DOHH2 (cell line): Measurements from ENCODE around the gene VAV2.

Experiments used
- H3F3A ChIP-seq: fragments of 200-600 bp; sonication (generic), shearing (Covaris generic); 2 replicates; pipeline ENCODE4 v1.6.0; 2016; ENCODE audit warnings: antibody characterized with exemption, mild to moderate bottlenecking; ENCODE audit not compliant: control insufficient read depth, insufficient read depth
- H3K27ac ChIP-seq: fragments of 200-600 bp; sonication (generic); 2 replicates; pipeline ENCODE4 v1.5.1; 2014; ENCODE audit warnings: low read depth, mild to moderate bottlenecking, low read length, moderate library complexity
- H3K27me3 ChIP-seq: fragments of 200-600 bp; sonication (generic); 2 replicates; pipeline ENCODE4 v1.6.1; 2014; ENCODE audit warnings: mild to moderate bottlenecking, low read length, mixed read lengths; ENCODE audit not compliant: control insufficient read depth
- H3K36me3 ChIP-seq: fragments of 200-600 bp; sonication (generic); 2 replicates; pipeline ENCODE4 v1.6.1; 2014; ENCODE audit warnings: mild to moderate bottlenecking, low read length, moderate library complexity, mixed read lengths; ENCODE audit not compliant: control insufficient read depth
- H3K4me1 ChIP-seq: fragments of 200-600 bp; sonication (generic); 2 replicates; pipeline ENCODE4 v1.6.1; 2014; ENCODE audit warnings: mild to moderate bottlenecking, low read length, mixed read lengths; ENCODE audit not compliant: control insufficient read depth
- H3K4me2 ChIP-seq: fragments of 200-600 bp; sonication (generic); 2 replicates; pipeline ENCODE4 v1.6.0; 2014; ENCODE audit warnings: mild to moderate bottlenecking, low read length, moderate library complexity
- H3K4me3 ChIP-seq: fragments of 200-600 bp; sonication (generic); 2 replicates; pipeline ENCODE4 v1.5.1; 2014; ENCODE audit warnings: mild to moderate bottlenecking, low read length, mixed read lengths
- H3K79me2 ChIP-seq: fragments of 200-600 bp; sonication (generic); 2 replicates; pipeline ENCODE4 v1.6.1; 2014; ENCODE audit warnings: mild to moderate bottlenecking, low read length, mixed read lengths; ENCODE audit not compliant: control insufficient read depth
- H3K9me2 ChIP-seq: fragments of 200-600 bp; sonication (generic); replicated peaks from 2 replicates; pipeline ENCODE4 v1.6.1; 2014; ENCODE audit warnings: mild to moderate bottlenecking, low read length, mixed read lengths; ENCODE audit not compliant: control insufficient read depth
- H3K9me3 ChIP-seq: fragments of 200-600 bp; sonication (generic); 2 replicates; pipeline ENCODE4 v1.6.1; 2014; ENCODE audit warnings: antibody characterized with exemption, low read length, mixed read lengths; ENCODE audit not compliant: control insufficient read depth, insufficient read depth
- H4K20me1 ChIP-seq: fragments of 200-600 bp; sonication (generic); 2 replicates; pipeline ENCODE4 v1.6.0; 2014; ENCODE audit warnings: low read depth, mild to moderate bottlenecking, antibody characterized with exemption, low read length, moderate library complexity; ENCODE audit not compliant: control insufficient read depth, insufficient read depth
- EZH2phosphoT487 ChIP-seq: fragments of 200-600 bp; sonication (generic); IDR thresholded peaks from 2 replicates; pipeline ENCODE4 v1.6.1; 2017; ENCODE audit warnings: borderline replicate concordance, mild to moderate bottlenecking, antibody characterized with exemption, low read length, moderate library complexity, mixed read lengths
- TF ChIP-seq, protein P1 (sequence below): fragments of 200-600 bp; sonication (generic); IDR thresholded peaks from one replicate; pipeline ENCODE4 v1.5.1; 2014; ENCODE audit warnings: antibody characterized with exemption, mild to moderate bottlenecking, low read depth, low read length; ENCODE audit not compliant: poor library complexity, severe bottlenecking

Gene VAV2

DNA sequence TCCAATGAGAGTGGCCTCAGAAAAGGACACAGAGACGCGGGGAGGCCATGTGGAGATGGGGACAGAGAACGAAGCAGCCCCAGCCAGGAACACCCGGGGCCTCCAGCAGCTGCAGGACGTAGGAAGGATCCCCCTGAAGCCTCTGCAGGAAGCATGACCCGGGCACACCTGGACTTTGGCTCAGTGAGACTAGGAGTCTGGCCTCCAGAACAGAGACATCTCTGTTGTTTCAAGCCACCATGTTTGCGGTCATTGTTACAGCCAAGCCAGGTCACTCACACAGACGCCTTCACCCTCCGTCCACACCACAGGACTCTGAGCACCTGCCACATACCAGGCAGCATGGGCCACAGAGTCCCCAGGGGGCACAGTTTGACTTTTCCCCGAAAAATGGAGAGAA is 190.4 kb downstream of the VAV2 start:
- no peaks in the 10 kb centered on the region for H3K79me2 ChIP-seq
- no peaks in the 10 kb centered on the region for H3F3A ChIP-seq
- H4K20me1 ChIP-seq: no peaks in the 10 kb centered on the region
- H3K36me3 ChIP-seq: no peaks in the 10 kb centered on the region
- H3K27me3 ChIP-seq: no peaks in the 10 kb centered on the region
- no peaks in the 10 kb centered on the region for H3K9me3 ChIP-seq
- no peaks in the 10 kb centered on the region for H3K9me2 ChIP-seq
- H3K27ac ChIP-seq: no peak overlapping the region
- H3K4me1 ChIP-seq: no peaks in the 10 kb centered on the region
- no peak overlapping the region for H3K4me3 ChIP-seq
- no peak overlapping the region for H3K4me2 ChIP-seq
- TF ChIP-seq, protein P1, sequence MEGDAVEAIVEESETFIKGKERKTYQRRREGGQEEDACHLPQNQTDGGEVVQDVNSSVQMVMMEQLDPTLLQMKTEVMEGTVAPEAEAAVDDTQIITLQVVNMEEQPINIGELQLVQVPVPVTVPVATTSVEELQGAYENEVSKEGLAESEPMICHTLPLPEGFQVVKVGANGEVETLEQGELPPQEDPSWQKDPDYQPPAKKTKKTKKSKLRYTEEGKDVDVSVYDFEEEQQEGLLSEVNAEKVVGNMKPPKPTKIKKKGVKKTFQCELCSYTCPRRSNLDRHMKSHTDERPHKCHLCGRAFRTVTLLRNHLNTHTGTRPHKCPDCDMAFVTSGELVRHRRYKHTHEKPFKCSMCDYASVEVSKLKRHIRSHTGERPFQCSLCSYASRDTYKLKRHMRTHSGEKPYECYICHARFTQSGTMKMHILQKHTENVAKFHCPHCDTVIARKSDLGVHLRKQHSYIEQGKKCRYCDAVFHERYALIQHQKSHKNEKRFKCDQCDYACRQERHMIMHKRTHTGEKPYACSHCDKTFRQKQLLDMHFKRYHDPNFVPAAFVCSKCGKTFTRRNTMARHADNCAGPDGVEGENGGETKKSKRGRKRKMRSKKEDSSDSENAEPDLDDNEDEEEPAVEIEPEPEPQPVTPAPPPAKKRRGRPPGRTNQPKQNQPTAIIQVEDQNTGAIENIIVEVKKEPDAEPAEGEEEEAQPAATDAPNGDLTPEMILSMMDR: no peak
- TF ChIP-seq EZH2phosphoT487: no peak

DNA sequence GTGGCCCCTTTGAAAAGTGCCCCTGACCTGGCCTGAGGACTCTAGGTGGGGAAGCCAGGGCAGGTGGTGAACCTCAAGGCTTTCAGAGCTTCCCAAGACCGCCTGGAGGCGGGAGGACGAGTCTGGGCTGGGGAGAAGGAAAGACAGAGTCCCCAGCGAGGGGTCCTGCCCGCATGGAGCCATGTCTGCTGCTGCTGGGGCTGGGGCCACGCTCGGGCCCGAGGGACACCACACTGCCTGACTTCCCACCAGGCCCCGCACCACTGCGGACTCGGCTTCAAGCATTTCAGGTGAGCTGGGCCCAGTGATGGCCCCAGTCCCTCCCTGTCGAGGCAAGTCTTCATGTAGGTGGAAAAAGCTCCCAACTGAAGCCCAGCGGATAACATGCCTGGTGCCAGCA is 191.9 kb downstream of the VAV2 start:
- no peaks in the 10 kb centered on the region for H3K9me2 ChIP-seq
- TF ChIP-seq EZH2phosphoT487: no peak
- TF ChIP-seq, protein P1: no peak
- H3F3A ChIP-seq: no peaks in the 10 kb centered on the region
- H3K4me1 ChIP-seq: no peaks in the 10 kb centered on the region; the same call in 1 of the 2 replicates
- no peak overlapping the region for H3K27ac ChIP-seq
- H3K36me3 ChIP-seq: no peaks in the 10 kb centered on the region
- H3K27me3 ChIP-seq: no peaks in the 10 kb centered on the region
- H3K79me2 ChIP-seq: no peaks in the 10 kb centered on the region
- no peaks in the 10 kb centered on the region for H4K20me1 ChIP-seq
- H3K4me2 ChIP-seq: no peak overlapping the region
- no peaks in the 10 kb centered on the region for H3K9me3 ChIP-seq
- H3K4me3 ChIP-seq: no peak overlapping the region

DNA sequence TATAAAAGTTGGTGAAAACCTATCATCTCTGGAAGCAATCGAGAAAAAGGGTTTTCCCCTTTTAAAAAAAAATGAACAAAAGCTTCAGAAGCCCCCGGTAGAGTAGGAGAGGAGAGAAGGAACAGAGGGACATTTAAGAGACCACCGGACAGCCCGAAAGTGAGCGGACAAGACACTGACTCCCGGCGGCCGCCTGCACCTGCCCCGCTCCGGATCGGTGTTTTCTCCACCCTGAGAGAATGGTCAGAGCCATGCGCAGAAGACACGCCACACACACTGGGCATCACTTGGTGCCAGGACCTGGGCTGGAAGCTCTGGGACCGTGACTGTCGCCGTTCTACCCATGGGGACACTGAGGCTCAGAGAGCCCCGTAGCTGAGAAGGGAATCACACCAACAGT is 192.4 kb downstream of the VAV2 start:
- Histone ChIP-seq H4K20me1 (no peaks in the 10 kb centered on the region), H3K36me3 (peaks cover 2% of the 10 kb centered on the region; the same call in 1 of the 2 replicates)
- TF ChIP-seq, protein P1: no peak
- TF ChIP-seq EZH2phosphoT487: no peak

More for the DNA sequence above, 192.4 kb downstream of the VAV2 start:
- Histone ChIP-seq H3K9me2 (no peaks in the 10 kb centered on the region), H3K9me3 (no peaks in the 10 kb centered on the region), H3K4me1 (peaks cover 5% of the 10 kb centered on the region), H3K4me2 (no peak overlapping the region), H3K27ac (no peak overlapping the region), H3F3A (no peaks in the 10 kb centered on the region), H3K79me2 (no peaks in the 10 kb centered on the region), H3K27me3 (no peaks in the 10 kb centered on the region), H3K4me3 (no peak overlapping the region)
